Colonic mucosa (tissue), 4 donors: ENCODE results near the gene P2RX6. TPM values are rescaled to one million over a fixed set of nuclear protein-coding genes. Genes with fewer than 3 reads are reported as not detected.

Experiments used
- DNase-seq: peaks from one replicate; pipeline ENCODE4 v3.0.0-alpha.2; 2020
- H3K27ac ChIP-seq: fragments of 200-600 bp; one replicate; pipeline ENCODE4 v1.8.0; 2021
- H3K27me3 ChIP-seq: fragments of 200-600 bp; one replicate; pipeline ENCODE4 v1.8.0; 2021
- H3K36me3 ChIP-seq: fragments of 200-600 bp; one replicate; pipeline ENCODE4 v1.8.0; 2021
- H3K4me1 ChIP-seq: fragments of 200-600 bp; one replicate; pipeline ENCODE4 v1.8.0; 2021; ENCODE audit warnings: mild to moderate bottlenecking
- H3K4me3 ChIP-seq: fragments of 200-600 bp; one replicate; pipeline ENCODE4 v1.8.0; 2021
- H3K9ac ChIP-seq, 2 donors: one replicate each; pipeline ENCODE4 v1.7.0; 2013; ENCODE audit warnings: control low read depth in 2 of 2, low read depth in 2 of 2, low read length in 2 of 2
- H3K9me3 ChIP-seq: fragments of 200-600 bp; one replicate; pipeline ENCODE4 v1.8.0; 2021
- CTCF ChIP-seq: fragments of 200-600 bp; IDR thresholded peaks from one replicate; pipeline ENCODE4 v1.8.0; 2022; ENCODE audit warnings: antibody characterized with exemption, mild to moderate bottlenecking
- intact Hi-C: fragments of 100-400 bp; cut with DNase I; formaldehyde crosslinking; loops from one replicate; pipeline ENCODE4 v1.14.1; 2022
- total RNA-seq, 2 donors: library from RNA; stranded (reverse); fragmentation: NEBNext Ultra II Directional in 1 of 2; extraction: Animal tissue kit (Norgen Biotek cat#: 25700) in 1 of 2; gene quantifications; one replicate each; pipeline ENCODE4 v1.2.1, GENCODE V29; 2021
- donor health status: healthy.
- donor health status: DM: no; HTN: no; CAD: no.
- donor health status: DM: no; HTN: no; CAD: no.

The P2RX6 gene
- total RNA-seq, 2 donors from 2014 or later = 0.27 to 0.62 TPM

GRCh38 chr22:21022955-21023614, 8.1 kb downstream of the P2RX6 start:
- no peaks in the 10 kb centered on the region for H3K9me3 ChIP-seq
- no peak for TF ChIP-seq CTCF
- no peaks in the 10 kb centered on the region for H3K27me3 ChIP-seq
- H3K4me1 ChIP-seq = no peaks in the 10 kb centered on the region
- no peaks in the 10 kb centered on the region for H3K36me3 ChIP-seq
- no peak overlapping the region for H3K9ac ChIP-seq
- intact Hi-C loops = no loop called here
- no peak for DNase-seq
- no peak overlapping the region for H3K27ac ChIP-seq
- H3K4me3 ChIP-seq = no peak overlapping the region

GRCh38 chr22:21025266-21025665, 10.3 kb downstream of the P2RX6 start:
- TF ChIP-seq CTCF = no peak
- Histone ChIP-seq H3K27me3 (no peaks in the 10 kb centered on the region), H3K9me3 (no peaks in the 10 kb centered on the region), H3K9ac (no peak overlapping the region), H3K36me3 (no peaks in the 10 kb centered on the region), H3K27ac (no peak overlapping the region), H3K4me1 (no peaks in the 10 kb centered on the region), H3K4me3 (no peak overlapping the region)
- no peak for DNase-seq
- intact Hi-C loops = no loop called here

- H3K9ac ChIP-seq = no peak overlapping the region
- TF ChIP-seq CTCF = no peak
- intact Hi-C loops = no loop called here
Measured at GRCh38 chr22:21025763-21026755, 11.1 kb downstream of the P2RX6 start.

GRCh38 chr22:21026783-21027692, 12.1 kb downstream of the P2RX6 start:
- no peak for DNase-seq
- intact Hi-C loops = no loop called here
- Histone ChIP-seq H3K27ac (no peak overlapping the region), H3K4me1 (no peaks in the 10 kb centered on the region), H3K9me3 (no peaks in the 10 kb centered on the region), H3K9ac (no peak overlapping the region), H3K27me3 (peaks cover 9% of the 10 kb centered on the region), H3K4me3 (no peak overlapping the region), H3K36me3 (no peaks in the 10 kb centered on the region)
- TF ChIP-seq CTCF = no peak

More at GRCh38 chr22:21025763-21026755, 11.1 kb downstream of the P2RX6 start:
- Histone ChIP-seq H3K36me3 (no peaks in the 10 kb centered on the region), H3K27me3 (no peaks in the 10 kb centered on the region), H3K27ac (no peak overlapping the region), H3K9me3 (no peaks in the 10 kb centered on the region), H3K4me3 (no peak overlapping the region), H3K4me1 (no peaks in the 10 kb centered on the region)
- DNase-seq = no peak
